ENCODE results near the gene SEMA5B.

DNA sequence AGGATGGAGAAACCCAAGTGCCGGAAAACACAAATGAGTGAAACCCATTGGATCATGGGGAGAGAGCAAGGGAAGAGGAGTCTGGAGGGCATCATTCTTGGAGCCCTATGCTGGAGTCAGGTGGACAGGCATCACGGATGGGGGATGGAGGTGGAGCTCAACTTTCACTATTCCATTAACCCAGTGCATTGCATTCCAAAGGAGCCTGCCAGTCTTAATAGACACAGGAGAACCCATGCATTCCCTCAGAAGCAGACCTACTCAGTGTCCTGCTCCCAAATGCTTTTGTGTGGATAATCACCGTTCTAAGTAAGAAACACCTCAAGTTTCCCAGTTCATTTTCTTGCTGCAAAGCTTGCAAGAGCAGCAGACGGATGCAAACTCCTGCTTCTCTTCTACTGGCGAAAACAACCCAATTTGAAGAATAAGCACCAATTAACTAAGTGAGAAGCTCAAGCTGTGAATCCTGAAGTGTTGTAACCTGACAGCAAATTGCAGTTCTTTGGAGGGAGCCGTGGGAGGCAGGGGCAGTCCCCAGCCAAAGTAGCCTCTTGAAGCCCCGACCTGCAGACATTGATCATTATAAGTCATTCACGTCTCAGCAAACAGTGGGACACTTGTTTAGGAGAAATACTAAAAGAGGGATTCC, 25.3 kb downstream of the SEMA5B start:
- TF ChIP-seq, protein P1, sequence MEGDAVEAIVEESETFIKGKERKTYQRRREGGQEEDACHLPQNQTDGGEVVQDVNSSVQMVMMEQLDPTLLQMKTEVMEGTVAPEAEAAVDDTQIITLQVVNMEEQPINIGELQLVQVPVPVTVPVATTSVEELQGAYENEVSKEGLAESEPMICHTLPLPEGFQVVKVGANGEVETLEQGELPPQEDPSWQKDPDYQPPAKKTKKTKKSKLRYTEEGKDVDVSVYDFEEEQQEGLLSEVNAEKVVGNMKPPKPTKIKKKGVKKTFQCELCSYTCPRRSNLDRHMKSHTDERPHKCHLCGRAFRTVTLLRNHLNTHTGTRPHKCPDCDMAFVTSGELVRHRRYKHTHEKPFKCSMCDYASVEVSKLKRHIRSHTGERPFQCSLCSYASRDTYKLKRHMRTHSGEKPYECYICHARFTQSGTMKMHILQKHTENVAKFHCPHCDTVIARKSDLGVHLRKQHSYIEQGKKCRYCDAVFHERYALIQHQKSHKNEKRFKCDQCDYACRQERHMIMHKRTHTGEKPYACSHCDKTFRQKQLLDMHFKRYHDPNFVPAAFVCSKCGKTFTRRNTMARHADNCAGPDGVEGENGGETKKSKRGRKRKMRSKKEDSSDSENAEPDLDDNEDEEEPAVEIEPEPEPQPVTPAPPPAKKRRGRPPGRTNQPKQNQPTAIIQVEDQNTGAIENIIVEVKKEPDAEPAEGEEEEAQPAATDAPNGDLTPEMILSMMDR (IDR thresholded peaks at IDR 0.05; ENCODE audit: extremely low read depth in 1 of 2, insufficient read depth in 1 of 2, low read depth in 1 of 2, low read length in 2 of 2): no peak
- TF ChIP-seq, protein P2, sequence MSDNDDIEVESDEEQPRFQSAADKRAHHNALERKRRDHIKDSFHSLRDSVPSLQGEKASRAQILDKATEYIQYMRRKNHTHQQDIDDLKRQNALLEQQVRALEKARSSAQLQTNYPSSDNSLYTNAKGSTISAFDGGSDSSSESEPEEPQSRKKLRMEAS (IDR thresholded peaks at IDR 0.05; ENCODE audit: insufficient read depth, insufficient read length): no peak

All from endothelial cell of umbilical vein (primary cell).